ENCODE results near the gene COL23A1.
A peak's percentile ranks its signal among the peaks of the same experiment; 100 is the strongest.

Gene COL23A1

DNA sequence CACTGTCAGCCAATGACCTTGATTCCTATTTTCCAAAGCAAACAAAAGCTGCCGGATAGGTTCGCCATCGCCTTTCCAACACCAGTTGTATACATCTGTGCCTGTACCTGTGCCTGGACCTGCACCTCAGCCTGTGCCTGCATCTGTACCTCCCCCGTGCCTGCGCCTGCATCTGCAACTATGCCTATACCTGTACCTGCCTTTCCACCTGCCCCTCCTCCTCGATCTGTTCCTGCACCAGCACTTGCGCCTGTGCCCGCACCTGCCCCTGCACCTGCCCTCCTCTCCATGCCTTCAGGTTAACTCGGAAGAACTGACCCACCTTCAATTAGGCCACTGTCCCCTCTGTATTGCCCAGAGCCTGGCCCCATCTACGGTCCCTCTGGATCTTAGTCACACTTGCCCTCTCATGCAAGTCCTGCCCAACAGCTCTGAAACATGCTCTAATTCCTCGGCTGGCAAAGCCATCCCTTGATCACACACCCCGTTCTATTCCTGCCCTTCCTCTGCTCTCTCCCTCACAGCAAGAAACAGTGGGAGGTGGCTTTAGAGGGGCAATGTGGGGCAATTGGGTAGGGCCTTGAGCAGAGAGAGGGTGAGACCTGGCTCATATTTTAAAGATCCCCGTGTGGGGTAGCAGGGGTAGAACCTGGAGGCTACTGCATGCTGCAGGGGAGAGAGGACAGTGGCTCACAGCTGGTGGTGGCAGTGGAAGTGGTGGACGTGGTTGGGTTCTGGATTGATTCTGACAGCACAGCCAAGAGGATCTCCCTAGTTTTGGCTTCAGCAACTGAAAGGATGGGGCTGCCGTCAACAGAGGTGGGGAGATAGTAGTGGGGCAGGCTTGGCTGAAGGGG lies 298.0 kb downstream of the COL23A1 start:
- DNase-seq = no peak

DNA sequence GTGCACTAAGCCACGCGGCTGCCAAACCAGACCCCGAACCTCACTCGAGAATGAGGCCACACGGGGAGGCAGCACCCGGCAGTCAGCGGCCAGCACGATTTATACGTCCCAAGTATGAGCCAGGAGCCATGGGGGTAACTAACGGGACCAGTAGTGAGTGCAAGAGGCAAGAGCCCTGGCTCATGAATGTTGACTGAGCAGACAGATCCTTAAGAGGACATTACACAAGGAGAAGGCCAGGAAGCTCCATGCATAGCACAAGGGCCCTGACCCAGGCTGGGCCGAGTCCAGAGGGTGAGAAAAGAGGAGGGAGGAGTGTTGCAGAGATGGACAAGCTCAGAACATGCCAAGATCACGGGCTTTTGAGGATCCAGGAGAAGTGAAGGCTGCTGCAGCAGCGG lies 299.0 kb downstream of the COL23A1 start:
- DNase-seq = no peak

DNA sequence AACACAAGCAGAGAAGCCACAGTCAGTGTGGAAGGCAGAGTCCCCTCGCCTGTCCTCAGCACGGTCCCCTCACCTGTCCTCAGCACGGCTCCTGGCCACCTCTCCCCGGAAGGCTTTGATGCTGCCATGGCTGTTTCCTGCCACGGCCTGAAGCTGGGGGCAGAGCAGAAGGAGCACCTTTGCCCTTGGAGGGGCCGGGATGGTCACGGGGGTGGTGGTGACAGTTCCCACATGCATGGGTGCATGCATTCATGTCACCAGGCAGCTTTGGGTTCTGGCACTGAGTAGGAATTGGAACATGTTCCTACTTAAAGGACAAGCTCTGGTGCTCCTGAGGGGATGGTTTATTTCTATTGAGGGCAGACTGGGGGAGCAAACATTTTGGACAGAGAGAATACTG lies 299.8 kb downstream of the COL23A1 start:
- DNase-seq = no peak

DNA sequence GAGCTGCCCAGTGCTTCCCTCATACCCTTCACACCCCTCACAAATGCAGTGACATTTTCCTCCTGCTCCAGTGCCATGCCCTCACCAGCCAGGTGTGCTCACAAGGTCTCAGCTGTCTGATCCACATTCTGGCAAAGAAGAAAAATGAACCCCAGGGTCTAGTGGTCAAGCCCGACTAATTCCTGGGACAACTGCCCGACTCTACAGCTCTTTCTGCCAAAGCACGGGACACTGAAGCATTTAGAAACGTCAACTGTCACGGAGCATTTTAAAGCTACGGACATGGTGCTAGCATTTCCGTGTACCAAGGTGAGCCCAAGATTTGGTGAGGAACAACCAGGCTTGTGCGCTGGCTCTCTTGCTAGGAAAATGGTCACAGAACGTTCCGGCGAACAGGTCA lies 300.8 kb downstream of the COL23A1 start:
- no peak for DNase-seq

DNA sequence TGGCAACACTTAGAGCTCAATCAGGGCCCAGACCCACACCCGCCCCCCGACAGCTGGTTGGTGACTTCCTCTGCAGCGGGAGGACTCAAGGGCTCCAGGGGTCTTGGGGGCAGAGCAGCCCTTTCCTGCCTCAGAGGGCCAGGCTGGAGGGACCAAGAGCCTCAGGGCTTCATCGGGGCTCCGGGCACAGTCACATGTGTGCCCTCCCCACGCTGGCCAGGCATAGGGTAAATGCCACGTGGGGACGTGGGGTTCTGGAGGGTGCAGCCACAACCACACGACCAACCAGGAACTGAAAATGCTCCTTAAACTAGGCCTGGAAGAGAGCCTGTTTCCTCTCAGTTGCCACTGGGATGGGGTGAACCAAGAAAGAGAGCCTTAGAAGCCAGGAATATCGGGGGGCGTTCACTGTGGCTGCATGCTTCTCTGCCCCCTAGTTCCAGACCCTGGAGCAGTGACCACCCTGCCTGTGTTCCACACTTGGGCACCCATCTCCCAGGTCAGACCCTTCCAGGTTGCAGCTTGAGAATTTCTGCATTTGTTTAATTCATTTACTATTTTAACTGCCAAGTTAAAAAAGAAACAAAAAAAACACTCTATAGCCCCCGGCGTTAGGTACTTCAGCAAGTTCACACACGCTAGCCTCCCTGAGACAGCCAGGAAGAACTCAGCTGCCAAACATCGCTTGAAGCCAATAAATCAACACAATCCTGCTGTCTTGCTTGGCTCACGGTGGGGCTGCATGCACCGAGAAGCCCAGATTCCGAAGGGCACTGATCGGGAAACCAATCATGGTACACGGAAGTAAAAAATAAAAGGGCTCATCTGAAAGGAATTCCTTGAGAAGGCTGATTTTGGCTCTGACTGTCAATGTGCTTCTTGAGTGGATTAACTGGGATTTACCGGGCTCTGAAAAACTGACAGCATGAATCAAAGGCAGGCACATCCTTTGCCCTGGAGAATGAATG lies 301.5 kb downstream of the COL23A1 start:
- no peak for DNase-seq

DNA sequence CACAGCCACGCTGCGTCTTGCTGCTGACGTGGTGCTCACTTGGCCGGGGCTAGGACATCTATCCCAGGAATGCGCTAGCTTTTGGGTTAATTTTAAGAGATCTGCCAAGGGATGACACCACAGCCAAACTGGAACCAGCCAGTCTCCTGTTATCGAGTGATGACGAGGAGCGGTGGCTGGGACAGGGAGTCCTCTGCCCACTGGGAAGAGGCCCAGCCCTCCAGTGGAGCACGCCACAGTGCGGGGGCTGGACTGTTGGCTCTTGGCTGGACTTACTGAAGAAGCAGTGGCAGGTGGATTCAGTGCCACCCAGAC lies 302.4 kb downstream of the COL23A1 start:
- no peak for DNase-seq

DNA sequence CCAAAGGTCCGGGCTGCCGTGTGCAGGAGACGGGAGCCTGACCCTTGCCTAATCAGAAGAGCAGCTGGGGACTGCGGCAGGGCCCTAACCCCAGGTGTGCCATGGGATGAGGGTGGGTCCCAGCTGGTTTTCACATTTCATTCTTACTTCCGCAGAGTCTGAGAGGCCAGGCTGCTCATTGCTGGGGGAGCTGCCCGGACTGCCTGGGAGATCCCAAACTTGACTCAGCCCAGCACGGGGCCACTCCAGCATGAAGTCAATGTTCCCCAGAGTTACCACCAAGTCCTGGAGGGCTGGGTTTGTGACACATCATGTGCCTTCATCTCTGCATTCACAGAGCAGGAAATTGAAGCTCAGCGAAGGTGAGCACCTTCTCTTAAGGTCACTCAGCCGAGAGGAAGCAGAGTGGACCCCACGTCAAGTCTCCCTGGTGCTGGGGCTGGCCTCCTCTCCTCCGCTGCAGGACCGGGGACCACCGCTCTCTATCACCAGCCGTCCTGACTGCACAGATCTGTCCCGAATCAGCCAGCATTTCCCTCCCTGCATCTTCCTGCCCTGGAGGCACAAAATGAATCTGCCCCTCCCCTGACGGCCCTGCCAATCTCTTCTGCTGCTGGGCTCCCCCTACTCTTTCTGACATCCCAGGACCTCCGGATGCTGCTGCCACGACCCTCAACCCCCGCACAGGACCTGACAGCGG lies 303.0 kb downstream of the COL23A1 start:
- no peak for DNase-seq

DNA sequence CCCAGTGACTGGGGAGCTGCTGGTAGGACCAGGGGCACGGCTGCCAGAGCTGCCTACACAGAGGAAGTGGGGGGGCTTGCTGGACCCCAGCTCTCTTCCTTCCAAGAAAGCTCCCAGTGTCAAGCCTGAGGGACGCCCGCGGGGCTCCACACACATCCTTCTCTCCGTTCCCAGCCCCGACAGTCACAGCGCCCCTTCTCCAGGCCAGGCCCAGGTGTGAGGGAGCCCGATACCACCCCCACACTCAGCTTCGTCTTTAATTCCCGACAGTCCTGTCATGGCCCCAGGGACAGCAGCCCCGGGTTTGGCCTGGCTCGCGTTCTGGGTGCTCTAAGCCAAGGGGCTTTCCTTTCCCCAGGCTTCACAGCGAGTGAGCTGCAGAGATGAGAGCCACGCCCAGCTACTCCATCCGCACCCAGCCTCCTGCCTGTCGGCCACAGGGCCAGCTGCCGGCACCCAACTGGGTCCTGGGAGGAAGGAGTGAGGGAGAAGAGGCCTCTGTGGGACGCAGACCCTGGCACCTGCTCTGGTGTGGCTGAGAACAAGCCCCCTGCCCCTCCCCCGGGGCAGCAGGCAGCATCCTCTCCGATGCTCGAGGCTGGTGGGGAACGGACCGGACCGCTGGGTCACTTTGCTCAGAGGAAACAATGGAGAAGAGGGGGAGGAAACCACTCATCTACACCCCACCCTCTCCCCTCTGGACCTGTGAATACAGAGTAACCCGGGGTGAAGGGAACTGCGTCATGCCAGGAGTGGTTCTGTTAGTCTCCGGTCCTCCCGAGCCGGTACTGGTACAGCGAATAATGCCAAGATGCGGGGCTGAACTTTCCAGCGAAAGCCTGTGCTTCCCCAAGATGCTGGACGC lies 303.7 kb downstream of the COL23A1 start:
- no peak for DNase-seq

DNA sequence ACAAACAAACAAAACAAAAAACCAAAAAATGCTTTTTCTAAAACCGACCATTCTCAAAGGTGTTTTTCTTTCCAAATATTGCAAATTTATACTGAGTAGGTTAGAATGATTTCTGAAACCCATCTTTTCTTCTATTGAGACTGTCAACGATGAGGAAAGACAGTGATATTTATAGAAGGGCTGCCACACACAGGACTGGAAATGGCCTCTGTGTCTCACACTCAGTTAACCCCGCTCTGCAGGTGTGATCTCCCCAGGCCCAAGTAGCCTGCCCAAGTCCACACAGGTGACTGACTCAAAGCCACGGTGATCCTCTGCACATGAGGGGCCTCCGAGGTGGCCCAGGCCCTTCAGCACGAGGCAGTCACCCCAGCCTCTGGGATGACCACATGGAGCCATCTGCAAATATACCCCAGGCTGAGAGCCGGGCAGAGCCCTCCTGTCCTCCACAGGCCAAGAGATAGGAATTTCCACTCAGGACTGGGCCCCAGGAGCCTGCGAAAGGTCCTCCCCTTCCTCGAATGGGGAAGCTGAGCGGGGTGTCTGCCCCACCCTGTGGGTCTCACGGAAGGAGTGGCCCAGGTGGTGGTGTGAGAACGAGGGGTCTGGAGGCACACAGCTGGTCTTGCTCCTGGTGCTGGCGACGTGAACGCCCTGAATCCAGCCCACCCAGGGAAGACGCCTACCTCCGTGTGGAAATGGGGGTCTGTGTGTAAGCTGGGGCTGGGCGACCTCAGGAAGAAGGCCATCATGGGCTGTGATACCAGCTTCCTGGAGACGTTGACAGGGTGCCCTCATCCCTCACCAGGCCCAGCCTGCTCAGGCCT lies 304.6 kb downstream of the COL23A1 start:
- no peak for DNase-seq

DNA sequence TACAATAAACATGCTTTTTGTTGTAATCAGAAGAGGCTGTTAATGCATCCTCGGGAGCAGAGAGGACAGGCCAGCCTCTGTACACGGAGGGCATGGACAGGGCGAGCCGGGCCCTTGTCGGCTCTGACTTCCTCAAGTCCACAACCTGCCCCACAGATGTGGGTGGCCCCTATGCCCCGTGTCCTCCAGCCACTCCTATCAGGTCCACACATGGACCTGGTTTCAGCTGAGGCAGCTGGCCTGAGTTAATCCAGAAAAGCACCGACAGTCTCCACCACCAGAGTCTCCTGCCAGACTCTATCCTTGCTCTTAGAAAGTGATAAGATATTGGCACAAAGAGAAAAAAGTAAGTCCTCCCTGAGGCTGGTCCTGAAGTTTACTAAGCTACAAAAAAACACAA lies 305.2 kb downstream of the COL23A1 start:
- DNase-seq = no peak

DNA sequence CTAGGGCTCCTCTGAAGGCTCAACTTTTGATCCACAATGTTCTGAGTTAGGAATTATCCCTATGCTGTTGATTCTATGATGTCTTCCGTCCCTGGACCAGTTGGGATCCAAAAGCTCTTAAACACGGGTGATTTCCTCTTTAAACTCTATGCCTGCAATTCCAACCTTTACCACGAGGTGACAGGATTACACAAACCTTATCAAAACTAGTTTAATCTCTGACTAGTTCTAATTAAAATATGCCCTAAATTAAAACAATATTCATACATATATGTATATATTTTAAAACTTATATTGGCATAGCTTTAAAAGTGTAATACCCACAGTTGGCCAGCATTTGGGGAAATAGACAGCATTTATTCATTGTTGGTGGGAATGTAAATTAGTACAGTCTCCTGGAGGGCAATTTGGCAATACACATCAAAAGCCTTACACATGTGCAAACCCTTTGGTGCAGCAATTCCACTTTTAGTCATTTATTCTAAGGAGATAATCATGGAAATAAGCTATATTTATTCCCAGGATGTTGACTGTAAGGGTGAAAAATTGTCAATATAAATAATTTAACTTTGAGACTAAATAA lies 306.0 kb downstream of the COL23A1 start:
- DNase-seq = no peak

DNA sequence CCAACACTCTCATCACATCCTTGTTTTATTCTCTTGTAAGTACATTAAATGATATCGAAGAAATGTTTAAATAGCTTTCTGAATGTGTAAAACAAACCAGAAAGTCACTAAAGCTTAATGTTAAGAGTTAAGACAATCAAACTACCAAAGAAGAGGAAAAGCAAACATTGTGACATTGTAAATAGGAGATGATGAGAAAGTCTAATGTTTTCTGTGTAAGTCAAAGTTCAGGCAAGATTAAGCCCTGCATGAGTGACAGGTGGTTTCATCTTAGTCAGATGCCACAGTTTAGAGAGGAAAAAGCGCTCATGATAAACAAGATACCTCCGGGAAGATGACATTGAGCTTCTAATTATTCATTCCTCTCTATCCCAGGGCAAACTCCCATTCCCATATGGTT lies 306.7 kb downstream of the COL23A1 start:
- DNase-seq = no peak

DNA sequence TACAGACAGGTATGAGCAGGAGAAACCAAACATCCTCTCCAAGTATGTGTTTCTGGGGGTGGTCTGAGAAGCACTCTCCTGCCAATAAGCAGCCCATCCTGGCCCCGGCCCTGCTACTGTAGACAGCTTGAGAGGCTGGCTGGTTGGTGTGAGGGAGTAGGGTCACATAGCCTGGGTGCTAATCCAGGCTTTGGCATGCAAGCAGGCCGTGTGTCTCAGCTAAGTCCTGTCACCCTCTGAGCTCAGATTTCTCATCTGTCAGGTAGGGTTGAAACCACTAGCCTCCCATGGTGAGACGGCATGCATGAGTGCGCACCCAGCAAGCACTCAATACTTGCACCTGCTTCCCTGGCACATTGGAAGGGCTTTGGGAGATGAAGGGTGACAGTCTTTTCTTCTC lies 307.8 kb downstream of the COL23A1 start:
- DNase-seq = no peak

DNA sequence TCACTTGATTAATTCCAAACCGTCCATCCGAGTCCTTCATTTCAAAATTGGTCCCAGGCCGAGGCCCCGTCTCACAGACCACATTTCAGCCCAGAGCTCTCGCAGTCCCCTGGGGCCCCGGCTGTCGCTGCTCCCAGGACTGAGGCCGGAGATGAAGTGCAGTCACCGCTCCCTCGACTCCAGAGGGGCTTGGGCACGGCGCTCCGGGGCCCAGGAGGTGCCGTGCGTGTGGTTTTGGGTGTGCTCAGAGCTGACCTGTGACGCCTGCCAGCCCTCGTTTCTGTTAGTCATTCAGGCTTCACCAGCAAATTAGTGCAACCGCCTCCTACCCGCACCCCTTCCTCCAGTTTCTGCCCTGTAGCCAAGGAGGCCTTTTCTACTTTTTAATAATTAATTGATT lies 308.9 kb downstream of the COL23A1 start:
- no peak for DNase-seq

DNA sequence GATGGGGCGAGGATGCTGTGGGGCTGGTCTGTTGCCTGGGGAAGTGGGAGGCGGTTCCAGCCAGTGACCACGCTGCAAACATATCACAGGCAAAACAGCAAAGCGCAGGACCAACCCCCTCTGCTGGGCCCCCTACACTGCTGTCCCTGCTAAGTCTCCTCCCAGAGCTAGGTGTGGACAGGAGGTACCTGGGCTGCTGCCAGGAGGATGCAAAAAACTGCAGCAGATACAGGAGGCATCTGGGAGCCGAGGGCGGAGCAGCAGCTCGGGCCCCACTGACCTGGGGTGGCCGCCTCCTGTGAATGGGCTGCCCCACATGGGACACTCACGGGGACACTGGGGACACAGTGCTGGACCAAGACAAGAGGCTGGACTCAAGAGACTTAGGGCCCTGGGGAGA lies 309.6 kb downstream of the COL23A1 start:
- DNase-seq = no peak

DNA sequence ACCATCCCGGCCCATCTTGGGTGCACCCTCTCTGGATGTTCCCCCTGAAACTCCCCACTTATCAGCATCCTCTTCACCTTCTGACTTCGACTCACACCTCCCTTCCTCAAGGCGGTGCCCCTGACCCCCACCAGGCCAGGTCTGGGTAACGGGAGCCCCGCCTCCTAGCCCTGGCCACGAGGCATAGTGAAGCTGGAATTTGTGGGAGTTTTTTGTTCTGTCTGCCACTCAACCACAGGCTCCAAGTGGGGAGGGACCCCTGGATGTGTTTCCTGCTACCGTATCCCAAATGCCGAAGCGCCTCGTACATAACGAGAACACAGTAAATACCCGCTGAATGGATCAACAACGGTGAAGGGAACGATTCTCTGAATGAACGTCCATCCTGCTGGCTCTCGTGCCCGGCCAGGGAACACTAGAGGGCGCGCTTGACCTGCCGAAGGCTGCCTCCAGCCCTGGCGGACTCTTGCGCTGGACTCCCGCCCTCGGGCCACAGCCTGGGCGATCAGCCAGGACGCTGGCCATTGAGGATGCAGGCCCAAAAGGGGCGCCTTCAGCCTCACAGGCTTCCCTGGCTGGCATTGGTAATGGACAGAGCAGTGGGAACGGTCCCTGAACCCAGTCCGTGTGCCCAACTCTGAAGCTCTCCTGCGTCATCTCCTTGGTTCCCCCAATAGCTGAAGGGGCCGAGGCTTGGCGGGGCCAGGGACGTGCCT lies 310.3 kb downstream of the COL23A1 start:
- peak; percentile 46 to 56 for DNase-seq

DNA sequence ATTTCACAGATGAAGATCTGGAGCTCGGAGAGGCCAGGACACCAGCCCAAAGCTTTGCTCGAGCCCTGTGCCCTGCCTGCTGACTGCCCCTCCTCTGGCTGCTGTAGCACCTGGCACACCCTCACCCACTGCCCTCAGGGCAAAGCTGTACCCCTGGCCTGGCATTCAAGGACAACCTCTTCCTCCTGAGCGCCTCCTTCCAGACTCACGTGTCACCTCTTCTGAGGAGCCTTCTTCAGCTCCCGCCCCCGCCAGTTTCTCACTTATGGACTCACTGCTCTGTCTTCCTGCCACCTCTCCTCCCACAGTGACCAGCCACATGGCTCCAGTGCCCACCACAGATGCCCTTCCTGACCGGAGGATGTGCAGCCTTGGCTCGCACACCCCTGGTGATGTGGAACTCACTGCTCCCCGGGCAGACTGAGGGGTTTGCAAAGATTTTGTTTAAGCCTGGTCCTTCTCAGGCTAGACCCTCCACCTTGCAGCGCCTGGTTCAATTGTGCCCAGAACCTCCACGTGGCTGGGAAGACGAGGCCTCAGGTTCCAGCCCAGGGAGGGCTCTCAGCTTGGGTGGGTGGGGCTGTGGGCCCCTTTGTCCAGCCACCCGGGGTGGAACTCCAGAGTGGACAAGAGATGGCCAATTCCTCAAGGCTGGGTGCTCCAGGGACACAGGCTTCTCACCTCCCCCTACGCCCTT lies 311.0 kb downstream of the COL23A1 start:
- no peak for DNase-seq

DNA sequence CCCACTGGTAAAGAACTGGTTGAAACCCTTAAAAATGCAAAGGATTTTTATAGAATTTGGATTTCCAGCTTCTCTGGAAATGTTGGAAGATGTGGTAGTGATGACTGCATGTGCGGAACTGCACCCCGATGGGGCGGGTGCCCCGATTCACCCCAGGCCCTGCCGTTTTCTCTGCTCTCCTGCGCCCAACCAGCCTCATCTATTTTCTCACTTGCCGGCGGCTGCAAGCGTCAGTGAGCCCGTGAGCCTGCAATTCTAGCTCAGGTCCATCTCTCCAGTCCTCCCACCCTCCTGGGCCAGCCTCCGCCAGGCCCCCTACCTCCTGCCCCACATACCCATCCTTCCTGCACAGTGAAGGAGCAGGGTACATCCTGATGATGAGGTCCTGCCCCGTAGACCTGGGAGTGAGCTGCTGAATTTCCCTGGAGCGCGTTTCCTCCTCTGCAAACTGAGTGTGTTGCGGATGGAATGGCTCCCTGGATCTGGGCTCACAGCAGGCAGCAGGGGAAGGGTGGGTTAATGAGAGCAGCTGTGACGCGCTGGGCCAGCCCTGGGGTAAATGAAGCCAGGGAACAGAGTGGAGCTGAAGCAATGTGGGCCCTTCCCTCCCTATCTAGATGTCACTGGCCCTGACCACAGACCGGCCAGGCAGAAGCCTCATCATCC lies 311.7 kb downstream of the COL23A1 start:
- no peak for DNase-seq

DNA sequence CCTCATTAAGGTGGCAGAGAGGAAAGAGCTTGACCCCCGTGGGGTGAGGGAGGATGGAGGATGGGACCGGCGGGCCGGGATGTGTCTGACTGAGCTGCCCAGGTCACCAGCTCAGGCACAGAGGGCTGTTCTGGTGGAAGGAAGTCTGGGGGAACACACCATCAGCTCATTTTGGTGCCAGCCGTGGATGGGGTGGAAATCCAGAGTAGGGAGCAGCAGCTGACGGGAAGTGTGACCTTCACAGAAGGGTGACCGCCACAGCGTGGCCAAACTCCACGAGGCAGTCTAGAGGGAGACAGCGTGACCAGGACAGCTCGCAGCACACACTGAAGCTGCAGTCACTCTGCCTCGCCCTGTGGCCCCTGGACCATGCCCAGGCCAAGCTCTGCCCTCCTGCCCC lies 312.3 kb downstream of the COL23A1 start:
- no peak for DNase-seq

Measured in CD4-positive, alpha-beta T cell treated with Interleukin-4 for 1 hour (primary cell).